Fibroblast of villous mesenchyme (primary cell): ENCODE measurements around the gene CRTAC1. TPM values are rescaled to one million over a fixed set of nuclear protein-coding genes. Genes with fewer than 3 reads are reported as not detected.

ENCODE experiments used
- DNase-seq: peaks from one replicate; pipeline ENCODE4 v3.0.0-alpha.2; 2010; ENCODE audit warnings: low read depth
- H3K4me3 ChIP-seq: 2 replicates; pipeline ENCODE4 v1.5.1; 2011; ENCODE audit warnings: low read depth, mild to moderate bottlenecking, low read length
- CTCF ChIP-seq: IDR thresholded peaks from 2 replicates; pipeline ENCODE4 v1.5.1; 2012; ENCODE audit warnings: low read depth, mild to moderate bottlenecking, low read length; ENCODE audit not compliant: insufficient read depth
- total RNA-seq: library from RNA; depleted of rRNA; stranded (reverse); fragments of >200 nt; gene quantifications from 2 replicates; pipeline ENCODE4 v1.2.3, GENCODE V29; 2012

CRTAC1 gene
- total RNA-seq, 1 donor: not detected

GRCh38 chr10:97927622-97928021, 102.8 kb downstream of the CRTAC1 start:
- no peak overlapping the region for H3K4me3 ChIP-seq
- TF ChIP-seq CTCF: no peak
- no peak for DNase-seq

- TF ChIP-seq CTCF: no peak
Observed at GRCh38 chr10:97926055-97926454, 104.4 kb downstream of the CRTAC1 start.

GRCh38 chr10:97925308-97925938, 105.0 kb downstream of the CRTAC1 start:
- no peak for TF ChIP-seq CTCF
- no peak for DNase-seq
- H3K4me3 ChIP-seq: no peak overlapping the region

More at GRCh38 chr10:97926055-97926454, 104.4 kb downstream of the CRTAC1 start:
- no peak overlapping the region for H3K4me3 ChIP-seq
- DNase-seq: no peak

- TF ChIP-seq CTCF: no peak
- no peak for DNase-seq
- H3K4me3 ChIP-seq: no peak overlapping the region
Observed at GRCh38 chr10:97924678-97925077, 105.7 kb downstream of the CRTAC1 start.

- no peak overlapping the region for H3K4me3 ChIP-seq
- DNase-seq: no peak
- no peak for TF ChIP-seq CTCF
Observed at GRCh38 chr10:97923476-97923875, 106.9 kb downstream of the CRTAC1 start.

GRCh38 chr10:97923057-97923456, 107.4 kb downstream of the CRTAC1 start:
- TF ChIP-seq CTCF: no peak
- H3K4me3 ChIP-seq: no peak overlapping the region
- DNase-seq: no peak
